GM21381 (cell line): ENCODE measurements around the gene LPP.
A peak's percentile ranks its signal among the peaks of the same experiment; 100 is the strongest.
"Not testable (repeated sequence)": the region's sequence is repeated elsewhere in the genome, so short reads cannot be mapped to it uniquely, and the experiment has no call there.

ENCODE experiments used
- ATAC-seq: cut with Tn5 transposase; IDR thresholded peaks from one replicate; pipeline ENCODE4 v1.9.1; 2021; ENCODE audit warnings: mild to moderate bottlenecking, moderate library complexity; ENCODE audit not compliant: unreplicated experiment

The LPP gene, protein sequence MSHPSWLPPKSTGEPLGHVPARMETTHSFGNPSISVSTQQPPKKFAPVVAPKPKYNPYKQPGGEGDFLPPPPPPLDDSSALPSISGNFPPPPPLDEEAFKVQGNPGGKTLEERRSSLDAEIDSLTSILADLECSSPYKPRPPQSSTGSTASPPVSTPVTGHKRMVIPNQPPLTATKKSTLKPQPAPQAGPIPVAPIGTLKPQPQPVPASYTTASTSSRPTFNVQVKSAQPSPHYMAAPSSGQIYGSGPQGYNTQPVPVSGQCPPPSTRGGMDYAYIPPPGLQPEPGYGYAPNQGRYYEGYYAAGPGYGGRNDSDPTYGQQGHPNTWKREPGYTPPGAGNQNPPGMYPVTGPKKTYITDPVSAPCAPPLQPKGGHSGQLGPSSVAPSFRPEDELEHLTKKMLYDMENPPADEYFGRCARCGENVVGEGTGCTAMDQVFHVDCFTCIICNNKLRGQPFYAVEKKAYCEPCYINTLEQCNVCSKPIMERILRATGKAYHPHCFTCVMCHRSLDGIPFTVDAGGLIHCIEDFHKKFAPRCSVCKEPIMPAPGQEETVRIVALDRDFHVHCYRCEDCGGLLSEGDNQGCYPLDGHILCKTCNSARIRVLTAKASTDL

DNA sequence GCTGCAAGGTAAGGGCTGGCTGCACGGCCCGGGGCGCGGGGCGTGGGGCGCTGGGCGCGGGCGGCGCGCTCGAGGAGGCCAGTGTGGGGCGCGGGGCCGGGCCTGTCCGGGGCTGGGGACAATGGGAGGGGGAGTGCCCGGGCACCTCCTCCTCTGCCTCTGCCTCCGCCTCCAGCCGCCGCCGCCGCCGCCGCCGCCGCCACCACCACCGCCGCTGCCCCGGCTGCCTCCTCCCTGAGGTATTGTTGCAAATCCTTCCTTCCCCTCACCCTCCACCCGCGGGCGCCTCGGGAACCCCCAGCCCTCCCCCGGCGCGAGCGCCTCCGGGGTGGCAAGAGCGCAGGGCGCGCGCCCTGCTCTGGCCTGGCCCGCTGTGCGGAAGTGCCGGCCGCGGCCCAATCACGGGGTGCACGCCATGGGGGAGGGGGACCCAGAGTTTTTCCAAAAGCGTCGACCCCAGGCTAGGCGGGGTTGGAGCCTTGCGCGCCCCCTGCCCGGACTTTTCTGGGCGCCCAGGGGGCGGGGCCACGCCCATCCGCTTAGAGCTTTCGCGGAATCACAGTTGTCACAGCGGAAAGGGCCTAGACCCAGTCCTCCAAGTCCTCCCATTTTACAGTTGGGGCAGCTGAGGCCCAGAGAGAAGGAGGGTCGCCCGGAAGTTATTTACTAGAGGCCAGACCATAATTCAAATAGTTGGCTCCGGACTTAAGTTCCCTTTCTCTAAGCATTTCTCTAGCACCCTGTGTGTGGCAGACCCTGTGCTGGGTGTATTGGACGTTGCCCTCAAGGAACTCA is at the start of gene LPP:
Gene LPP (plus strand): TSS at position 144 of the 795 bp plus-strand sequence. CDS start 251,964 bp downstream, outside the sequence.
- peak; percentile 77 for ATAC-seq

DNA sequence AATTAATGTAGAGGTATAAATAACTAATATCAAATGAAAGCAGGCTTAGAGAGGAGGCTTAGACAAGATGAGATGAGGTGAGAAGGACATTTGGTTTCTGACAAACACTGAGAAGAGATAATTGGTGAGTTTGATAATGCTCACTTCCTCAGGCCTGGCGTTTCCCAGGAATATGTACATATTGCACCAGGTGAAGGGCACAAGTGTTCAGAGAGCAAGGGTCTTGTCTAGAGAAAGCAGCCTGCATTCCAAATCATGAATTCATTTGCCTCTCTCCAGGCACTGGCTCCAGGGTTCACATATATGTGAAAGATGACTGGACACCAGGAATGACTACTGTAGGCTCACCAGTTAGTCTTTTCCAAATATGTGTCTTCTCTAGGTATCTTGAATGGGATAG is 48.0 kb upstream of the LPP start:
- ATAC-seq = no peak

DNA sequence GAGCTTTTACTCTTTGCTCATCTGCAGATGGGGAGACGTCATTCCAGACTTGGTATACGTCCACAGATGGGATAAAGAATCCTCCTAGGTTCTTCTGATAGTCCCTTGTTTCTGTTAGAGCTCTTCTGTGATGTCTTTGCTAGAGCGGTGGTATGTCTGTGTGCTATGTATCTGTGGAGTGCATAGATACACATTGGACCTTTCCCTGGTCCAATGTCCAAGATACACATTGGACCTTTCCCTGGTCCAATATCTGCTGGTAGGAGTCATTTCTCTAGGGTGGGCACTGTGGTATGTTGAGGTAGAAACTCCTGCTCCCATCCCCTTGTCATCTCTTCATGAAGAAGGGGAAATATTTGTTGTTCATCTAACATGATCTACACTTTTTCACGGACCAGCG is 47.5 kb upstream of the LPP start:
- ATAC-seq = no peak

DNA sequence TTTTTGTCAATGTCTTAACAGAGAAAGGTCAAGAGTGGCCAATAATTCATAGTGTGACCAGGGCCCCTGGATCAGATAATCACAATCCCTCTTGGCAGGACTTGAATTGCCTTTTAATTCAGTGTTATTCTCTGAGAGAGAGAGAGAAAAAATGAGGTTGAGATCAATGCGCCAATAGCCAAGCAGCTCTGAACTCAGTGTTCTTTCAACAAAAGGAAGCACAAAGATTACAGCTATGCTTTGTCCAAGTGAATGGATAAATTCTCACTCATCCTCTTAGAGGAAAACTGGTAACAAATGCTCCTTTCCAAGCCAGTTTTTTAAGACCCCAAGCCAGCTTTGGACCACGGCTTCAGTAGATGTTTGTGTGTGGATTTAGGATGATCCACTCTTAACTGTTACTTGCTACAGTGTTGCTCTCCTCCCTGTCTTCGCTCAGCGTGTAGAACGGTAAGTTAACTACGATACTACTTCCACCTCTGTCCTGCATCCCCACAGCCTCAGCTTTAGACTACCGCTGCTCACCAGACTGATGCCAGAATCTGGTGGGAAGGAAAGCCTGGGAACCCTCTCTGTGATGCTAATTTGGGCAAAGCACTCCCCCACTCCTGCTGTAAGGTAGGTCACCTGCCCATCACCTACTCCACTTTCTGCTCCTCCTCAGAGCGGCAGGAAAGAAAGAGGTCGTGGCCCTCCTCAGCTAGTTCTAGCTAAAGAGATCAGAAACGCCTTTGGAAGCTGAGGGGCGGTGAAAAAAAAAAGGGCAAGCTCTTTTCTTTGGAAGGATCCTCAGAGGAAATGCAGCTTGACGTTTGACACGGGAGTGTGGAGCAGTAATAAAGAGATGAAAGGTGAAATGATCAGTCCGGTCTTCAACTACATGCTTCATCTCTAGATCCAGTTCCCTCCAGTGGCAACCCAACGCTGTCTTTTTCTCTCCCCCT is 46.8 kb upstream of the LPP start:
- no peak for ATAC-seq

DNA sequence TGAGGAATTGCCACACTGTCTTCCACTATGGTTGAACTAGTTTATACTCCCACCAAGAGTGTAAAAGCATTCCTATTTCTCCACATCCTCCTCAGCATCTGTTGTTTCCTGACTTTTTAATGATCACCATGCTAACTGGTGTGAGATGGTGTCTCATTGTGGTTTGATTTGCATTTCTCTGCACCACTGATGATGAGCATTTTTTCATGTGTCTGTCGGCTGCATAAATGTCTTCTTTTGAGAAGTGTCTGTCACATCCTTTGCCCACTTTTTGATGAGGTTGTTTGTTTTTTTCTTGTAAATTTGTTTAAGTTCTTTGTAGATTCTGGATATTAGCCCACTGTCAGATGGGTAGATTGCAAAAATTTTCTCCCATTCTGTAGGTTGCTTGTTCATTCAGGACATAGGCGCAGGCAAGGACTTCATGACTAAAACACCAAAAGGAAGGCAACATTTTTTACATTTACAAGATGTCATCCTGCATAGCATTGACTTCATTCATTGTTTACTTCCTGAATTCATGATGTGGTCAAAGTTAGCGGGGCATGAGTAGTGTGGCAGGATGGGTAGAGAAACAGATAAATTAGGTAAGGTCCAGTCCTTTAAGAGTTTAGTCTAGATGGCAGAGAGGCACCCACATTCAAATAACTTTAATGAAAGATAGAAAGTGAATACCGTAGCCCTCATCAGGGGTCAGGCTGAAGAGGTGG is 45.1 kb upstream of the LPP start:
- ATAC-seq = no peak

DNA sequence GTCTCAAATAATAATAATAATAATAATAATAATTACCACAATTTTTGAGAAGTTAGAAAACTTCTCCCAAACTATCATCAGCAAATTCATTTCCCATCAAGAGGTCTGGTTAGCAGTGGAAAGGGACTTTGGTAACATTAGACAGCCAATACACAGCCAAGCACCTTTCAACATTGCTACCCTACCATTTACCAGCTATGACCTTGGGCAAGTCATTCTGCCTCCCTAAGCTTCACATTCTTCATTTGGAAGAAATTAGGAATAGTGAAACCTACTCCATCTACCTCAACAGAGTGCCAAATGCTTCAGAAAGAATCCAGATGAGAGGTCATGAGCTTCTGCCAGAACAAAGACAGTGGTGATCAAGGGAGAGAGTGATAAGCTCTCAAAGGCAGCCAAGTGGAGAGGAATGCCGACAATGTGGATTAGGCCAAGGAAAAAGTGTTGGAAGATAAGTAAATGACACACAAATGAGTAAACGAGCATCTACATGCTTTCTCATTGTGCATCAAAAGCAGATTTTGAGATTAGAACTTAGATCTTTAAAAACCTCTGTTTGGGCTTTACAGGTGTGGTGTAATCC is 42.9 kb upstream of the LPP start:
- ATAC-seq = no peak

DNA sequence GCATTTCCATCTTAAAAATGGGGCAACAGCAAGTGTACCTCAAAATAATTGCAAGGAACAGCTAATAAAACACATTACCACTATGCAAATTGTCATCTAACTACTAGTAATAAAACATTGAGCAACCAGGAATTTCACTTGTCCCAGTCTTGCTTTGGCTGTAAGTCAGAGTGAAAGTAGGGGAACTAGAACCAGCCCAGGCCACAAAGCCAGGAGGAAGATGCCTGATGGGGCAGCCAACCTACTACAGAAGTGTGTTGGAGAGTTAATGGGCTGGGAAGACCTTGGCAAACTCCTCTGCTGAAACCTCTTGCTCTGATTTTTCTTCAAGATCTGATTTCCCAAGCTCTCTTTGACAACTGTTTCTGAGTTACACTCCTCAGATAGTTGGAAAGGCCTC is 40.2 kb upstream of the LPP start:
- ATAC-seq = no peak

DNA sequence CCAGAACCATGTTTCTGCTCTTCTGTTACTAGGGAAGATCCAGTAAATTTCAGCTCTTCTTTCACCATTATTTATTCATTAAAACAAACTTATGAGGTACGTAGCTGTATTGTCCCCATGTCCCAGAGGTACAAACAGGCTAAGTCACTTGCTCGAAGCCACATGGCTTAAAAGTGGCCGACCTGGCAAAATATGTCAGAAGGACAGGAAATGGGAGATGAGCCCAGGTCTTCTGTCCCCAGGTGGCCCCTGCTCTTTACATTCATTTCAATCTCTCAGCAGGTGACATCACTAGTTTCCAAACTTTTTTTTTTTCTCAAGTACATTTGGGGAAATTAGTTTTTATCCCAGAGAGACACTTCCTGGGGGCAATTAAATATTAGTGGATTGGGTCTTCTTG is 34.1 kb upstream of the LPP start:
- no peak for ATAC-seq

DNA sequence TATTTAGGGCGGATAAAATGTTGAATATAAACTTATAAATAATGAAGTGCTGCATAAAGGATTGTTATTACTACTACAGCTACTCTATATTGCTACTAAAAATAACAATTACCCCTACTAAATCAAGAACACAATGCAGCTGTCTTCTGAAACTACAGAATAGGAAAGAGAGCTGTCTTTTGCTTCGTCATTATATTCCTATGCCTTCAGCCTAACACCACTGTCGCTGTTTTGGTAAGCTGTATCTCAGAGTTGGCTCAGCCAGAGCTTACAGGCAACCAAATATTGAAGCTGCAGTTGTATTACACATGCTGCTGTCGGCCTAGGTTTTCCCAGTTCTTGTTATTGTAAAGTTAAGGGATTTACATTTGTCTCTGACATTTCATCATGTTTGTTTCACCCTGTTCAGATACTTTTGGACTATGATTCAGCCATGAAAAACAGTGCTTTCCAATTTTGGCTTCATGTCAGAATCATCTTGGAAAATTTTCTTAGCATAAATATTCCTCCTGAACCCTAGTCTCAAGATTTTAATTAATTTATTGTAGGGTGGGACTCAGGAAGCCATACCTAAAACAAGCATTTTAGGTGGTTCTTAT is 31.3 kb upstream of the LPP start:
- ATAC-seq = no peak

DNA sequence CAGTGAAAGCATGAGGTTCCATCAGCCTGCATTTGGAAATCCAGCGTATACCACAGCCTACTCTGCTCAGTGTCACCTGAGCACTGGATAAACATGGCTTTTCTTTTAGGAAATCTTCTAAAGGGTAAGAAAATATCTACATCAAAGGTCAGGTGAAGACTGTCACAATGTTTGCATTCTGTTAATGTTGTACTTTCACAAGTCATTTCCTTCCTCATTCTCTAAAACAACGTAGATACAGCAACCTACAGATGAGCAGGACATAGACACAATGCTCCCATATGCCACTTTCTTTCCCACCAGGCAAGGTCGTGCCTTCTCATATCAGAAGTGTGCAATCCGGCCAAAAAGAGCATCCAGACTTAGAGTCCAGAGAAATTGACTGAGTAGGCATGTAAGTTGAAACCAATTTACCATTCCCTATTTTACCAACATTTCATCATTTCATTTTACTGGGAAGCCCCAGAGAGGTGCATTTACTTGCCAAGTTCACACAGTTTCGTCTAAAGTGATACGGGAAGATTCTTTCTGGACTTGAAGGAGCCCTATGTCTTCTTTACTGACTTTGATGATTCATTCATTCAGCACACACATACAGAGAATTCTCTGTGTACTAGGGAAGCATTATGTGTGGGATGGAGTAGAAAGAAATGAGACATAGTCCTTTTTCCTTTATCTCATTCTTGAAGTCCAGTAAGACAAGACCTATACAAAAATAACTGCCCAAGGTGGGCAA is 30.6 kb upstream of the LPP start:
- no peak for ATAC-seq

DNA sequence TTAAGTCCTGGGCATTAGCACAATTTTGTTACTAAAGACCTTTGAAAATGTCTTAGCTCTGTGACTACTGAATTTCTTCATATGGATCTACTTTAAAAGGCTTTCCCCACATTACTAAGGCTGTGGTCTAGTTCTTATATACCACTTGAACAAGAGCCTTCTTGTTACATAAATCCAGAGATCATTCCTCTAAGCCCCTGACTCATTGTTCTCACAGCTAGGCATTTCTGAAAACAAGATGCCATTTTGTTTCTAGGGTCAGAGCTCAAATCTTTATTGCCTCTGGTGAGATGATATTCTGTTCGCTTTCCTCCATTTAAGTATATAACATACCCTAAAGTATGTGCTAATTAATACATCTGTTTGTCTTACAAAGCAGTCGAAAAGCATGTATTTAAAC is 29.8 kb upstream of the LPP start:
- ATAC-seq = no peak

DNA sequence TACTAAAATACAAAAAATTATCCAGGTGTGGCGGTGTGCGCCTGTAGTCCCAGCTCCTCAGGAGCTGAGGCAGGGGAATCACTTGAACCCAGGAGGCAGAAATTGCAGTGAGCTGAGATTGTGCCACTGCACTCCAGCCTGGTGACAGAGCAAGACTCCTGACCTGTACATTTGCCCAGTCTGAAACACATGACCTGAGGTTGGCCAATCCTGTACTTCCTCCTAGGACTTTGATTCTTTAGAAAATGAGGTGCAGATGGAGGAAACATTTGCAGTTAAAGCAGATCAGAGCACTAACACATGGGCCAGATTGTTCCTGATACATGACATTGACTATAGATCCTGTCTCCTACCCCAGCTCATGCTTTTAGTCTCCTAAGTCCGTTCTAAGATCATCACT is 28.9 kb upstream of the LPP start:
- ATAC-seq = no peak

DNA sequence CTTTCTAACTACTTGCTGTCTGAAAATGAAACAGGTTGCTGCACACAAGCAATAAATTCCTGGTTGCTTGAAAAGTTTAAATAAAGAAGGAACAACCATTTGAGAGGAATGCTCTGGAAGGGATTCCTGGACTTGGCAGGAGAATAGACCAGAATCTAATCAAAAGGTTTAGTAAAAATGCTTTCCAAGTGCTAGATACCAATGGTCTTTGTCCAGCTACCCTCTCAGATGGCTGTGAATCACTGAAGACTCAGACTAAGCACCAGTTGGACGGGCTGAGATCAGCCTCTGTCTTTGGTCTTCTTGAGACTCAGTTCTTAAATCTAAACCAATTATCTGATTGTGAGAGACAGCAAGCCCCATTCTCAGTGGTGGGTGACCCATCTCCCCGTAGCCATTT is 27.7 kb upstream of the LPP start:
- ATAC-seq = no peak

DNA sequence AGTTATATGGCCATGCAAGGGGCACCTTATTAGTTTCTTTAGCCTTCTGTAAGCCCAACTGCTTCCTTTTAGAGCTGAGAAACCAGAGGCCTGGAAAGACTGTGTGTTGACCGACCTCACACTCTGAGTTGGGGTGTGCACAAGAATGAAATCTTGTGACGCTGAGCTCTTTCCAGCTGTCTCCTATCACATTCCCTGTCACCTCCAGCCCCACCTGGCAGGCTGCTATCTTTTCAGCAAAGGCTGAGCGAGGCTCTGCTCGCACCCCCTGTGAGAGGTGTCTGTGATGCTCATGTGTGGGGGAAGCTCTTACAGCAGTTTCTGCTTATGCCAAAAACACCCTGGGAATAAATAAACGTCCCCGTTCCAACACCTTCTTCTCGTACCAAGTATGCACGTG is 27.0 kb upstream of the LPP start:
- no peak for ATAC-seq

DNA sequence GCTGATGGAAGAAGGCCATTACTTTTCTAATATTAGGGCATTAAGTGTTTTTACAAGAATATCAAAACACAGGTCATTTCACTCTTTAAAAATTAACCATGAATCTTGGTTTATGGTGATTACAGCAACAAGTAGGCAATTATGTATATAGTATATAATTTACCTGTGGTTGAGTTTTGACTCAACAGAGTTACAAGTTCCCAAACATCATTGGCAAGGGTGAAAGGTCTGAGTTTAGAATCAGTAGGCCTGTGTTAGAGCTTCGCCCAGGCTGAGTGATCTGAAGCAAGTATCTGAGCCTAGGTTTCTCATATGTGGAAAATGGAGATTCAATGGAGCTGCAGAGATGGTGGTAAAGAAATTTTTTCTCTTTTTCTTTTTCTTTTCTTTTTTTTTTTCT is 25.1 kb upstream of the LPP start:
- ATAC-seq = no peak

DNA sequence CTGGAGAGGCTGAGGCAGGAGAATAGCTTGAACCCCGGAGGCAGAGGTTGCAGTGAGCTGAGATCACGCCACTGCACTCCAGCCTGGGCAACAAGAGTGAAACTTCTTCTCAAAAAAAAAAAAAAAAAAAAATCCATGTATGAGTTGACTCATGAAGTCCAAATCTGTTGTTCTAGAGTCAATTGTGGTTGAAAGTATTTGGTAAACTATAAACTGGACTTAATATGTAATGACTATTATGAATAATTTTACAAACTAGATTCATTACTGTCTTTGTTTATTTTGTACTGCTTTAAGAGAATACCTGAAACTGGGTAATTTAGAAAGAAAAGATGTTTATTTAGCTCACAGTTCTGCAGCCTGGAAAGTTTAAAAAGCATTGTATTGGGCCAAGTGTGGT is 22.9 kb upstream of the LPP start:
- ATAC-seq = not testable (repeated sequence)

DNA sequence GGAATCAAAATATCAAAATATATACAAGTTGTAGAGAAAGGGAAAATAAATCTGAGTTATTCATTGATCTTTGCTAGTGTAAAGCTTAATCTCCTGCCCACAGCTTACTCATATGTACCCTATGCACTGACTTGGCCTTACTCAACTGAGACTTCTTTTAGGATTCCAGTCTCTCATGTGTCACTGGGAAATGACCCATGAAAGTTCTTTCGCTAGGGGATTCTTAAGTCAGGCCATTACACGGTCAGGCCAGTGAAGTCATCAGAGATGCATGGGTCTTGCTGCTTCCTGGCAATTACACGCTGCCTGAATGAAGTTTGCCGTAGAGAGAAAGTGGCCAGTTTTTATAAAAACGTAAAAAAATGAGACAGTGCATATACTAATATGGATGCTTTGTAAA is 20.7 kb upstream of the LPP start:
- no peak for ATAC-seq

DNA sequence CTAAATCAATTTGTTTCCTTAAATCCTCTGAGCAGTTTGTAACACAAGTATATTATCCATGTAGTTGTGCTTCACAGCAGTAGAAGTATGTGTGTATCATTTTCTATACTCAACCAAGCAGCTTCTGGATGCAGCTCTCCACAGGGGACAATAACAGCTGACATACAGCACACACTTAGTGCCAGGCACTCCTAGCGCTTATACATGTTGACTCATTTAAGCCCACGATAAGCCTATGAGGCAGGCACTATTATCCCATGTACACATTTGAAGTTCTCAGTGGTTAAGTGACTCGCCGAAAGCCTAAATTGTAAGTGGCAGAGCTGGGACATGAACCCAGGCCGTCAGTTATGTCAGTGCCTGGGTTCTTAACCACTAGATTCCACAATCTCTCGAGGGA is 20.3 kb upstream of the LPP start:
- no peak for ATAC-seq

DNA sequence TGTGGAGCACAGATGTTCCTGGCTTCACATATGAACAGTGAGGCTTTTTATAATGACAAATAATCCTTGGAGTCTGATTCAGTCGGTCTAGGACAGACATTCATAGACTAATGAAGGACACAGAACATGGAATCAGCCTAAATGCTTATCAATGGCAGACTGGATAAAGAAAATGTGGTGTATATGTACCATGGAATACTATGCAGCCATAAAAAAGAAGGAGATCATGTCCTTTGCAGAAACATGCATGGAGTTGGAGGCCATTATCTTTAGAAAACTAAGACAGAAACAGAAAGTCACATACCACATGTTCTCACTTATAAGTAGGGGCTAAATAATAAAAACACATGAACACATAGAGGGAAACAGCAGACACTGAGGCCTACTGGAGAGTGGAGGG is 19.9 kb upstream of the LPP start:
- ATAC-seq = no peak
